Stomach (tissue), 4 donors: Measurements from ENCODE around the gene THBD.

Experiments used
- EP300 ChIP-seq: sonication (generic); formaldehyde crosslinking; IDR thresholded peaks from one replicate; pipeline ENCODE4 v1.6.1; 2017; ENCODE audit warnings: antibody characterized with exemption
- POLR2A ChIP-seq, 4 donors: fragments of 450-650 bp; IDR thresholded peaks; one replicate each; pipeline ENCODE4 v1.6.1; 2016; ENCODE audit warnings: antibody characterized with exemption in 4 of 4, control low read depth in 2 of 4, mild to moderate bottlenecking in 1 of 4, moderate library complexity in 1 of 4
- POLR2AphosphoS5 ChIP-seq, 3 donors: sonication (generic); formaldehyde crosslinking; IDR thresholded peaks; one replicate each; pipeline ENCODE4 v1.6.1; 2016; ENCODE audit warnings: antibody characterized with exemption in 3 of 3
- TF ChIP-seq, protein P1 (sequence below), 7 experiments: fragments of 450-650 bp in 4 of 7; fragments of 200-600 bp in 3 of 7; sonication (generic) in 3 of 7; IDR thresholded peaks; one replicate each; pipeline ENCODE4 v1.5.1; 2016 to 2019; ENCODE audit warnings: antibody characterized with exemption in 7 of 7, control low read depth in 2 of 7, mild to moderate bottlenecking in 1 of 7

DNA sequence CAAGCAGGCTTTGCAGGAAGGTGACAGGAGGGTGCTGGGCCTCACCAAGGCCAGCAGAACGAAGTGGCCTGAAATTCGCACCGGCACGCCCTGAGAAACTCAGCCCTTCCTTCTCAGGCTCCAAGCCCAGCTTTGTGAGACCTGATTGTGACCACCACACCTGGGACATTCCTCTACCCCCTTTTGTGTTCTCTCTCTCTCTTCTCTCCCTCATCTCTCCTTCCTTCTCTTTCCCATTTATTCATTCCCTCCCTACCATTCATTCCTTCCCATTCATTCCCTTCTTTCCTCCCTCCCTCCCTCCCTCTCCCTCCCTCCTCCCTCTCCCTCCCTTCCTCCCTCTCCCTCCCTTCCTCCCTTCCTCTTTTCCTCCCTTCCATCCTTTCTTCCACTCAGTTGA is 27.8 kb upstream of the THBD start:
- TF ChIP-seq POLR2A (IDR thresholded peaks at IDR 0.05) (no peak), POLR2AphosphoS5 (IDR thresholded peaks at IDR 0.05) (no peak), EP300 (no peak)
- TF ChIP-seq, protein P1, sequence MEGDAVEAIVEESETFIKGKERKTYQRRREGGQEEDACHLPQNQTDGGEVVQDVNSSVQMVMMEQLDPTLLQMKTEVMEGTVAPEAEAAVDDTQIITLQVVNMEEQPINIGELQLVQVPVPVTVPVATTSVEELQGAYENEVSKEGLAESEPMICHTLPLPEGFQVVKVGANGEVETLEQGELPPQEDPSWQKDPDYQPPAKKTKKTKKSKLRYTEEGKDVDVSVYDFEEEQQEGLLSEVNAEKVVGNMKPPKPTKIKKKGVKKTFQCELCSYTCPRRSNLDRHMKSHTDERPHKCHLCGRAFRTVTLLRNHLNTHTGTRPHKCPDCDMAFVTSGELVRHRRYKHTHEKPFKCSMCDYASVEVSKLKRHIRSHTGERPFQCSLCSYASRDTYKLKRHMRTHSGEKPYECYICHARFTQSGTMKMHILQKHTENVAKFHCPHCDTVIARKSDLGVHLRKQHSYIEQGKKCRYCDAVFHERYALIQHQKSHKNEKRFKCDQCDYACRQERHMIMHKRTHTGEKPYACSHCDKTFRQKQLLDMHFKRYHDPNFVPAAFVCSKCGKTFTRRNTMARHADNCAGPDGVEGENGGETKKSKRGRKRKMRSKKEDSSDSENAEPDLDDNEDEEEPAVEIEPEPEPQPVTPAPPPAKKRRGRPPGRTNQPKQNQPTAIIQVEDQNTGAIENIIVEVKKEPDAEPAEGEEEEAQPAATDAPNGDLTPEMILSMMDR (IDR thresholded peaks at IDR 0.05), result no peak
